Common myeloid progenitor, CD34-positive (primary cell): Measurements from ENCODE around the gene DGCR2.
"Not testable (repeated sequence)": the region's sequence is repeated elsewhere in the genome, so short reads cannot be mapped to it uniquely, and the experiment has no call there.

ENCODE experiments used
- CTCF ChIA-PET: fragments of 350-600 bp; sonication (Branson Sonifier 250); formaldehyde crosslinking; loops from one replicate; lab custom pipeline; 2021; ENCODE audit warnings: antibody characterized with exemption; lab: Charles Lee
- POLR2A ChIA-PET: fragments of 350-600 bp; sonication (Branson Sonifier 250); formaldehyde crosslinking; loops from one replicate; lab custom pipeline; 2021; ENCODE audit warnings: antibody characterized with exemption; lab: Charles Lee
- DNase-seq, 3 donors: peaks; one replicate each; pipeline versions ENCODE4 v3.0.0 to v3.0.0-alpha.2; 2013
- H3K27ac ChIP-seq, 2 experiments: 1 replicate in 1 of 2; 2 replicates in 1 of 2; pipeline ENCODE4 v1.7.0; 2013; ENCODE audit warnings: inconsistent platforms in 2 of 2, low read length in 2 of 2, mild to moderate bottlenecking in 2 of 2, low read depth in 1 of 2, moderate library complexity in 1 of 2; ENCODE audit not compliant: severe bottlenecking in 2 of 2, insufficient read depth in 1 of 2, poor library complexity in 1 of 2
- H3K27me3 ChIP-seq, 5 experiments: replicated peaks in 2 of 5; 1 replicate in 3 of 5; 2 replicates in 2 of 5; pipeline versions ENCODE4 v1.6.1 to v1.7.0; 2013; ENCODE audit warnings: low read length in 4 of 5, mild to moderate bottlenecking in 2 of 5, moderate library complexity in 2 of 5, inconsistent platforms in 1 of 5; ENCODE audit not compliant: insufficient read depth in 5 of 5, control insufficient read depth in 4 of 5
- H3K36me3 ChIP-seq, 4 experiments: 1 replicate in 2 of 4; 2 replicates in 2 of 4; pipeline versions ENCODE4 v1.6.1 to v1.7.0; 2013; ENCODE audit warnings: low read length in 3 of 4, control low read depth in 1 of 4, mild to moderate bottlenecking in 1 of 4; ENCODE audit not compliant: control insufficient read depth in 4 of 4, insufficient read depth in 4 of 4
- H3K4me1 ChIP-seq, 4 experiments: 1 replicate in 3 of 4; 2 replicates in 1 of 4; pipeline versions ENCODE4 v1.6.1 to v1.7.1; 2013; ENCODE audit warnings: low read length in 3 of 4, mild to moderate bottlenecking in 3 of 4, control low read depth in 1 of 4, inconsistent platforms in 1 of 4, moderate library complexity in 1 of 4; ENCODE audit not compliant: control insufficient read depth in 4 of 4, insufficient read depth in 4 of 4; ENCODE audit errors: control extremely low read depth in 1 of 4
- H3K4me3 ChIP-seq, 7 experiments: 1 replicate in 4 of 7; 2 replicates in 3 of 7; pipeline versions ENCODE4 v1.5.1 to v1.7.0; 2013; ENCODE audit warnings: mild to moderate bottlenecking in 7 of 7, low read length in 6 of 7, moderate library complexity in 6 of 7, inconsistent platforms in 2 of 7, low read depth in 2 of 7, control low read depth in 1 of 7; ENCODE audit not compliant: insufficient read depth in 4 of 7, control insufficient read depth in 1 of 7; ENCODE audit errors: extremely low read depth in 1 of 7
- H3K9me3 ChIP-seq, 5 experiments: 1 replicate in 4 of 5; 2 replicates in 1 of 5; pipeline versions ENCODE4 v1.6.1 to v1.7.1; 2013; ENCODE audit warnings: low read length in 4 of 5, mild to moderate bottlenecking in 2 of 5, inconsistent platforms in 1 of 5, low read depth in 1 of 5, moderate library complexity in 1 of 5; ENCODE audit not compliant: control insufficient read depth in 4 of 5, insufficient read depth in 2 of 5; ENCODE audit errors: control extremely low read depth in 1 of 5
- WGBS: methylation state at CpG from one replicate; pipeline ENCODE4 v1.1.5; 2013; ENCODE audit not compliant: insufficient coverage; 5-methylcytosine and 5-hydroxymethylcytosine counted together

The DGCR2 gene

GRCh38 chr22:19057999-19058491 lies 64.2 kb downstream of the DGCR2 start:
- POLR2A ChIA-PET, result no interaction called here
- H3K27ac ChIP-seq, result no peak overlapping the region
- H3K4me1 ChIP-seq, result no peaks in the 10 kb centered on the region
- WGBS, result 100% methylated on average over 2 of the region's 4 CpGs
- DNase-seq, result no peak
- no peaks in the 10 kb centered on the region for H3K27me3 ChIP-seq
- H3K4me3 ChIP-seq, result no peak overlapping the region
- CTCF ChIA-PET, result interaction anchor here (1.6 kb wide), 1 partner anchor 10 kb away, joined by 4 read pairs; no protein-coding TSS in a partner anchor
- H3K9me3 ChIP-seq, result no peaks in the 10 kb centered on the region
- H3K36me3 ChIP-seq, result peaks cover 6 to 85% (median 59%) of the 10 kb centered on the region in 4 experiments

- Histone ChIP-seq H3K9me3 (no peaks in the 10 kb centered on the region), H3K27me3 (no peaks in the 10 kb centered on the region), H3K36me3 (peaks cover 6 to 85% (median 62%) of the 10 kb centered on the region in 4 experiments), H3K4me1 (no peaks in the 10 kb centered on the region), H3K27ac (no peak overlapping the region), H3K4me3 (no peak overlapping the region)
- DNase-seq, result no peak
- WGBS, result 99% methylated on average over 8 of the region's 8 CpGs
- ChIA-PET CTCF (interaction anchor here (1.4 to 1.6 kb wide), 2 partner anchors 9 to 13 kb away, joined by 3 to 4 read pairs; no protein-coding TSS in a partner anchor), POLR2A (no interaction called here)
Observed at GRCh38 chr22:19057539-19057938, 64.7 kb downstream of the DGCR2 start.

DNA sequence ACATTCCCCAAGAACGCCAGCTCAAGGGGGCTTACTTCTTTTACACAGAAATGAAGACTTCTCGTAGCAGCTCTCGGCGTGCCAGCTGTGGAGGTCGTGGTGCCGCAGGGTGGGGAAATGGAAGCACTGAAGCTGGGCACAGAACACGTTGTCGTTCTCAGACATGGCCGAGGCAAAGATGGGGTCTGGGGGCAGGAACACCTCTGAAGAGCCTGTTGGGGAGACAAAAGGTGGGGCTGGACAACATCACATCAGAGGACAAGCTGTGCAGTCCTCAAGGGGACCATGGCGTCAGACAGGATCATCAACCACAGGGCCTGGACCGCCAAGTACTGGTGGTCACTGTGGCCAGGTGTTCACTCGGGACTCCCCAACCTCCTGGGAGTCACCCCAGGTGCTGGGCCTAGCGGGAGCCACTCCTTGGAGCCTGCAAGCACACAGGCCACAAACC lies 65.2 kb downstream of the DGCR2 start:
- ChIA-PET POLR2A (no interaction called here), CTCF (interaction anchor here (1.4 to 1.6 kb wide), 2 partner anchors 9 to 14 kb away, joined by 3 to 4 read pairs; no protein-coding TSS in a partner anchor)
- no peak for DNase-seq
- Histone ChIP-seq H3K4me3 (no peak overlapping the region), H3K36me3 (peaks cover 6 to 84% (median 62%) of the 10 kb centered on the region in 4 experiments), H3K9me3 (no peaks in the 10 kb centered on the region), H3K27ac (no peak overlapping the region), H3K27me3 (no peaks in the 10 kb centered on the region), H3K4me1 (no peaks in the 10 kb centered on the region)
- WGBS, result 94% methylated on average over 13 of the region's 13 CpGs

GRCh38 chr22:19055801-19056200 lies 66.4 kb downstream of the DGCR2 start:
- no peaks in the 10 kb centered on the region for H3K27me3 ChIP-seq
- H3K4me1 ChIP-seq, result no peaks in the 10 kb centered on the region
- no peak for DNase-seq
- POLR2A ChIA-PET, result no interaction called here
- CTCF ChIA-PET, result no interaction called here
- H3K9me3 ChIP-seq, result no peaks in the 10 kb centered on the region
- H3K27ac ChIP-seq, result no peak overlapping the region
- H3K36me3 ChIP-seq, result peaks cover 7 to 83% (median 53%) of the 10 kb centered on the region in 4 experiments
- no peak overlapping the region for H3K4me3 ChIP-seq
- 96% methylated on average over 11 of the region's 17 CpGs for WGBS

- Histone ChIP-seq H3K27me3 (no peaks in the 10 kb centered on the region), H3K36me3 (peaks cover 13 to 78% (median 52%) of the 10 kb centered on the region in 4 experiments), H3K4me3 (no peak overlapping the region), H3K4me1 (no peaks in the 10 kb centered on the region), H3K27ac (no peak overlapping the region), H3K9me3 (no peaks in the 10 kb centered on the region)
- ChIA-PET CTCF (no interaction called here), POLR2A (no interaction called here)
- DNase-seq, result no peak
- WGBS, result 100% methylated on average over 1 of the region's 4 CpGs
Observed at GRCh38 chr22:19052941-19053541, 69.2 kb downstream of the DGCR2 start.

DNA sequence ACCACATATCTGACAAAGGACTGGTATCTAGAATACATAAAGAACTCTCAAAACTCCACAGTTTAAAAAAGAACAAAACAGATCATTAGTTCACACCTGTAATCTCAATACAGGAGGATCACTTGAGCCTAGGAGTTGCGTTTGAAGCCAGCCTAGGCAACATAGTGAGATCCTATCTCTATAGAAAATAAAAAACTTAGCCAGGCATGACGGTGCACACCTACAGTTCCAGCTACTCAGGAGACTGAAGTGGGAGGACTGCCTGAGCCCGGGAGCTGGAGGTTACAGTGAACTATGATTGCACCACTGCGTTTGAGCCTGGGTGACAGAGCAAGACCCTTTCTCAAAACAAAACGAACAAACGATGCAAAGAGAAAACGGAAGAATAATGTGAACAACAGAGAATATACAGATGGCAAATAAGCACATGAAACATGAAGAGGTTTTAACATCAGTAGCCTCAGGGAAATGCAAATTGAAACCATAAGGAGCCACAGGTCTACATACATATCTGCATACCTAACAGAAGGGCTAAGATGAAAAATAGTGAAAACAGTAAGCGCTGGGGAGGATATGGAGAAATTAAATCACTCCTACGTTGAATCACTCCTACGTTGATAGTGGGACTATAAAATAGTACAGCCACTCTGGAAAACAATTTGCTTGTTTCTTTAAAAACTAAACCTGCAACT lies 70.7 kb downstream of the DGCR2 start:
- Histone ChIP-seq H3K9me3 (no peaks in the 10 kb centered on the region), H3K4me1 (no peaks in the 10 kb centered on the region), H3K27me3 (no peaks in the 10 kb centered on the region), H3K36me3 (peaks cover 13 to 78% (median 55%) of the 10 kb centered on the region in 4 experiments), H3K27ac (no peak overlapping the region), H3K4me3 (no peak overlapping the region)
- 100% methylated on average over 4 of the region's 10 CpGs for WGBS
- ChIA-PET POLR2A (no interaction called here), CTCF (no interaction called here)
- DNase-seq, result no peak

DNA sequence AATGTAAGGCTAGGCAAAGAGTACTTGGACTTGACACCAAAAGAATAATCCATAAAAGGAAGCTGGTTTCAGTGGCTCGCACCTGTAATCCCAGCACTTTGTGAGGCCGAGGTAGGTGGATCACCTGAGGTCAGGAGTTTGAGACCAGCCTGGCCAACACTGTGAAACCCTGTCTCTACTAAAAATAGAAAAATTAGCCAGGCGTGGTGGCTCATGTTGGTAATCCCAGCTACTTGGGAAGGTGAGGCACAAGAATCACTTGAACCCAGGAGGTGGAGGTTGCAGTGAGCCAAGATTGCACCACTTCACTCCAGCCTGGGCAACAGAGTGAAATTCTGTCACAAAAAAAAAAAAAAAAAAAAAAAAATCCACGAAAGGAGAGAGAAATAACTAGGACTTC lies 71.4 kb downstream of the DGCR2 start:
- DNase-seq, H3K9me3 ChIP-seq, H3K27me3 ChIP-seq, H3K4me3 ChIP-seq, H3K4me1 ChIP-seq, CTCF ChIA-PET, H3K27ac ChIP-seq: not testable (repeated sequence)
- 96% methylated on average over 3 of the region's 4 CpGs for WGBS
- POLR2A ChIA-PET, result interaction anchor here (0.6 kb wide), 1 partner anchor 99 kb away, joined by 3 read pairs; no protein-coding TSS in a partner anchor
- peaks cover 15 to 79% (median 56%) of the 10 kb centered on the region in 4 experiments for H3K36me3 ChIP-seq
